Suppressor macrophage (primary cell): Measurements from ENCODE around the gene IFFO2.

Source experiments
- DNase-seq, 4 experiments: peaks; one replicate each; pipeline ENCODE4 v3.0.0-alpha.2; 2020 to 2022
- total RNA-seq, 17 experiments: gene quantifications; one replicate each; lab custom pipeline; 2026; ENCODE audit warnings: mixed read lengths in 6 of 17, inconsistent platforms in 3 of 17; lab: John Stamatoyannopoulos, UW

Gene IFFO2
- 6.8 to 36.1 (median 13.4) reads per million in 17 experiments for total RNA-seq

GRCh38 chr1:18956193-18957135, at the start of gene IFFO2:
TSS of gene IFFO2 (minus strand) at chr1:18956676. CDS start at chr1:18956332, 344 bp downstream.
- DNase-seq = peak; percentile 96 to 99 (median 98)

- no peak for DNase-seq
These were observed 49.5 kb upstream of the IFFO2 start for GRCh38 chr1:19006000-19006399.

GRCh38 chr1:19003371-19004290, 47.2 kb upstream of the IFFO2 start:
- no peak for DNase-seq

GRCh38 chr1:19000065-19000464, 43.6 kb upstream of the IFFO2 start:
- DNase-seq = no peak

GRCh38 chr1:18999359-18999758, 42.9 kb upstream of the IFFO2 start:
- no peak for DNase-seq

- DNase-seq = no peak
These were observed 41.7 kb upstream of the IFFO2 start for GRCh38 chr1:18998016-18998724.

- no peak for DNase-seq
These were observed 41.0 kb upstream of the IFFO2 start for GRCh38 chr1:18997508-18997907.

- DNase-seq = no peak
These were observed 40.2 kb upstream of the IFFO2 start for GRCh38 chr1:18996548-18997177.

GRCh38 chr1:18994381-18994780, 37.9 kb upstream of the IFFO2 start:
- peak in 2 of 4 experiments; percentile 27 to 46 for DNase-seq

GRCh38 chr1:18992646-18993045, 36.2 kb upstream of the IFFO2 start:
- no peak for DNase-seq

- no peak for DNase-seq
These were observed 35.1 kb upstream of the IFFO2 start for GRCh38 chr1:18991585-18991984.

- no peak for DNase-seq
These were observed 33.4 kb upstream of the IFFO2 start for GRCh38 chr1:18989896-18990295.

- no peak for DNase-seq
These were observed 32.8 kb upstream of the IFFO2 start for GRCh38 chr1:18989176-18989799.

- no peak for DNase-seq
These were observed 24.8 kb upstream of the IFFO2 start for GRCh38 chr1:18981242-18981641.

GRCh38 chr1:18978706-18979105, 22.2 kb upstream of the IFFO2 start:
- DNase-seq = no peak

GRCh38 chr1:18977428-18977827, 21.0 kb upstream of the IFFO2 start:
- DNase-seq = no peak

- peak in 1 of 4 experiments; percentile 23 for DNase-seq
These were observed 19.6 kb upstream of the IFFO2 start for GRCh38 chr1:18976096-18976495.

- DNase-seq = no peak
These were observed 18.1 kb upstream of the IFFO2 start for GRCh38 chr1:18974606-18975005.

- no peak for DNase-seq
These were observed 17.5 kb upstream of the IFFO2 start for GRCh38 chr1:18974005-18974404.

GRCh38 chr1:18973446-18973955, 17.0 kb upstream of the IFFO2 start:
- DNase-seq = no peak

GRCh38 chr1:18972991-18973390, 16.5 kb upstream of the IFFO2 start:
- peak; percentile 62 to 75 (median 72) for DNase-seq
